ENCODE data around the gene DCTPP1. TPM values are rescaled to one million over a fixed set of nuclear protein-coding genes. Genes with fewer than 3 reads are reported as not detected.

The DCTPP1 gene
- total and polyA plus RNA-seq, 9 of the 15 experiments (the other 6 are each of a cell fraction or from before 2014, with no cell fraction given) = 45.0 to 132 (median 80.6) TPM

- TF ChIP-seq CHD4 (IDR thresholded peaks at IDR 0.05; ENCODE audit: insufficient read depth, insufficient replicate concordance, low read depth, low read length, poor library complexity, severe bottlenecking) (no peak), ZNF384 (IDR thresholded peaks at IDR 0.05; ENCODE audit: low read depth, low read length) (no peak), SMAD2 (IDR thresholded peaks at IDR 0.05; ENCODE audit: low read depth, low read length) (no peak), POLR2G (IDR thresholded peaks at IDR 0.05; ENCODE audit: low read depth, low read length) (0 out of 2 replicates have a peak, but pooled peaks have one; percentile 15), RCOR1 (IDR thresholded peaks at IDR 0.05; ENCODE audit: borderline replicate concordance in 1 of 2, low read depth in 2 of 2, low read length in 2 of 2) (peak in 1 of 2 experiments; percentile 63; a peak in 1 of 4 replicates), ZNF639 (CRISPR knock-in tag; conservative IDR thresholded peaks at IDR 0.05 in 1 of 2, IDR thresholded peaks at IDR 0.05 in 1 of 2) (no peak), CC2D1A (IDR thresholded peaks at IDR 0.05) (peak; percentile 80), MEF2A (IDR thresholded peaks at IDR 0.05; ENCODE audit: control insufficient read depth, low read depth, low read length) (peak; percentile 39; the same call in 1 of the 2 replicates), SIN3A (IDR thresholded peaks at IDR 0.05; ENCODE audit: borderline replicate concordance in 2 of 2, control insufficient read depth in 1 of 2, low read depth in 2 of 2, low read length in 2 of 2) (0 out of 4 replicates have a peak, but pooled peaks of 1 of the 2 experiments have one; percentile 44), CTCFL (IDR thresholded peaks at IDR 0.05; ENCODE audit: borderline replicate concordance, insufficient read depth, low read depth, low read length, poor library complexity, severe bottlenecking) (peak; percentile 97), EP300 (IDR thresholded peaks at IDR 0.05; ENCODE audit: low read length) (peak; percentile 36; the same call in 1 of the 2 replicates), RBM17 (IDR thresholded peaks at IDR 0.05; ENCODE audit: borderline replicate concordance, low read depth, low read length) (no peak), ZFP1 (CRISPR knock-in tag; IDR thresholded peaks at IDR 0.05) (no peak), E2F3 (CRISPR knock-in tag; IDR thresholded peaks at IDR 0.05) (no peak), LEF1 (IDR thresholded peaks at IDR 0.05) (no peak), ARID3A (IDR thresholded peaks at IDR 0.05; ENCODE audit: borderline replicate concordance, low read depth, low read length) (no peak)
Observed at GRCh38 chr16:30409125-30410060, 20.4 kb downstream of the DCTPP1 start (continued).

Measured in K562 (cell line).